VCaP (cell line): Measurements from ENCODE around the gene ICAM1.

Experiments
- H3K27ac ChIP-seq: fragments of 450-650 bp; 2 replicates; pipeline ENCODE4 v1.5.1; 2017
- CTCF ChIP-seq: fragments of 450-650 bp; conservative IDR thresholded peaks from 2 replicates; pipeline ENCODE4 v1.5.1; 2017; ENCODE audit warnings: mild to moderate bottlenecking, moderate library complexity

Gene ICAM1

GRCh38 chr19:10327793-10328192, 56.9 kb downstream of the ICAM1 start:
- TF ChIP-seq CTCF: no peak
- no peak overlapping the region for H3K27ac ChIP-seq

DNA sequence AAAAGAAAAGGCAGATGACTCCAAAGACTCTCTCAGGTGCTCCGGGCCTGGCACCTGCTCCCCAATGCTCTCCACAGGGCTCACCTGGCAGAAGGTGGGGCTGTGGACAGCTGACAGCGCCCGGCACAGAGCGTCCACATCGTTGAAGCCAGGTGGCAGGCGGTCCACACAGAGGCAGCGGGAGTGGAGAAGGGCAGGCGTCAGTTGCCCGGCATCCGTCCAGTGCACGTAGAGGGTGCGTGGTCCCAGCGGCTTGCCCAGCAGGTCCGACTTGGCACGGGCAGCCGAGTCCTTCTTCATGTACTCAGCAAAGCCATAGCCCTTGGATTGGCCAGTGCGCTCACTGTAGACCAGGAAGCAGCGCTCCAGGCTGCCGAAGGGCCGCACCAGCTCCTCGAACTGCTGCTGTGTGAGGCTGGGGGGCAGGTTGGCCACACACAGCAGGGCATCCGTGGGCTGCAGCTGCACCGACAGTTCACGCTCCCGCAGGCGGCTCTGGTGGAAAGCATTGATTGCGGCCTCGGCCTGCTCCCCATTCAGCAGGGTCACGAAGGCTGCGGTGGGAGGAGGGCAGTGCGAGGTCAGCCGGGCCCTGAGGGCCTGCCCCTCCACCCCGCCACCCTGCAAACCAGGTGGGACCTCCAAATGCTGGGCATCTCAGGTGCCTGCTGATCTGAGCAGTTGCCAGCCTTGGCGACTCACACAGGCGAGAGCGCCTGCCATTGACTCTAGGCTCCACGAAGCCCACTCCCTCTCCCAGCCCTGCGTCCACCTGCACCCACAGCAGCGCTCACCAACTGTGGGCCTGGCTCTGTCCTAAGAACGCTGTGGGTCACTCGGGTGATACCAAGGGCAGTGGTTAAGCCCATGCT, 57.9 kb downstream of the ICAM1 start:
- H3K27ac ChIP-seq: no peak overlapping the region
- no peak for TF ChIP-seq CTCF

DNA sequence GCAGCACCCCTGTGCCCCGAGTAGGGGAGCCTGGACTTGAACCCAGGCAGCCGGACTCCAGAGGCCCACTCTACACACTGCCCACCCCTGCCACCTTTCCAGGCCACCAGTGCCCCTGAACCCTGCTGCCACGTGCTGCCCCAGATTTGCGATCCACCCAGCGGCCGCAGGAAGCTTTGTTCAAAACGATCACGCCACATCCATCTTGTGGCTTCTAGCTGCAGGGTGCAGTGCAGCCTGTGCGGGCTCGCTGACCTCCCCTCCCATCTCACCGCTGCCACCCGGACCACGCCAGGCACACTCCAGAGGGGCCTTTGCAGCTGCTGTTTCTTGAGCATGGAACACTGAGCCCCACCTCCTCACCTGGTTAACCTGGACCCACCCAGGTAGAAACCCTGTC, 58.6 kb downstream of the ICAM1 start:
- TF ChIP-seq CTCF: no peak
- H3K27ac ChIP-seq: no peak overlapping the region

DNA sequence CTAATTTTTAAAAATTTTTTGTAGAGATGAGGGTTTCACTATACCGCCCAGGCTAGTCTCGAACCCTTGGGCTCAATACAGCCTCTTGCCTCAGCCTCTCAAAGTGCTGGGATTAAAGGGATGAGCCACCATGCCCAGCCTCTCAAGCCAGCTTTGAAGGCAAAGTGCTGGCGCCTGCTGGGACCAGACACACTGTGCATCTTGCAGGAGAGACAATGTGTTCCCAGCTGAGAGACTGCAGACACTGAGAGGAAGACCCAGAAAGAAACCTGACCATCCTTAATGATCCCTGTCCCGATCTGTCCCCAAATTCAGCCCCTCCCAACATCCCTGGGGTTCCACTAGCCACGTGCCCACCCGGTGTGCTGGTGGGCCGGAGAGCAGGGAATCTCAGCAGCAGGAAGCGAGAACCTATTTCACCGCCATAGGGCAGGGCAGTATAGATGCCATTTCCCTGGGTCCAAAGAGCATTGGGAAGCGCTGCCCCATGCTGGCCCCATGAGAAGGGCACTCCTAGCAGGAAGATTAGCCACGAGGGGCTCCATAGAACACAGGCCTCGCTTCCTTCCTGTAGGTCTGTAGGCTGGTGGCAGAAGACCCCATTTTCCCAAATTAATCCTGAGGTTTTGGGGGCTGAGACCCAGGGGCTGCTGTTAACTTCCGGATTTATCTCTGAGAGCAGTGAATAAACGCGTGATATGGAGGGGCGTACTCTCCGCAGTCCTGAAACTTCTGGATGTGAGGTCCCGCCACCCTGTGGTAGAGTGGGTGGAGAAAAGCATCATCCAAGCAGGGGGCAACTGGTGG, 61.4 kb downstream of the ICAM1 start:
- peak overlapping the region; percentile 77 for H3K27ac ChIP-seq
- no peak for TF ChIP-seq CTCF

DNA sequence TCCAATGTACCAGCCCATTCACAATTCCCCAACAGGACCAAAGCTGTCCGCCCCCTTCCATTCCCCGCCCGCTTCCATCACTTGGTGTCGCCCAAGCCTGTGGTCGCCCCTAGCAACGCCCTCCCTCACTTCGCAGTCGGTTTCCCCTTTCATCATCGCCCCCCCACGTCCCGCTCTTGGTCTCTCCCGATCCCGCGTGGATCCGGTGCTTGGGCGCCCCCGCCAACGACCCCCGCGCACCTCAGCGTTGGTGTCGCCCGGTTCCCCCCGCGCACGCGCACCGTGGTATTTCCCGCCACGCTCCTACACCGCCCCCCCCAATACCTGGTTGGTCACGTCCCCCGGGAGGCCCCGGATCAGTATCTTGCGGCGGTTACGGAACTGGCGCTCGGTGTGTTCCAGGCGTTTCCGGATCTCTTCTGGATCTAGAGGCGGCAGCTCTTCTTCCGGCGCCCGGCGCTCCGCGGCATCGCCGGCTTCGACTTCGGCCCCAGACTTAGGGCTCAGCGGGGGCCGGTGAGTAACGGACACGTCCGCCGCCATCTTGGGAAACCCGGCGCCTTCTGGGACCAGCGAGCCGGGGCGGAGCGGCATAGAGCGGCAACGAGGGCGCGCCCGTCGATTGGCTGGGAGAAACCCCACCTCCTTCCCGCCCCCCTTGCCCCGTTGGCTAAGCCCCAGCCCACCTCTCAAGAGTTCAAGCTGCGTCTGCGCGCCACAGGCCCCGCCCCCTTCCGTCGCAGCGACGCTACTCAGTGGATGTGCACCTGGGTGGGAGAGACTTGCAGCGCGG, 62.2 kb downstream of the ICAM1 start, which contains the start of gene RAVER1:
Gene RAVER1, minus strand, starts transcription at position 565 of the 793 bp plus-strand sequence. Its CDS starts 22 bp downstream, at position 543.
- TF ChIP-seq CTCF: no peak
- H3K27ac ChIP-seq: peak within 1 kb of the TSS; percentile 77

- peak overlapping the region; percentile 77 for H3K27ac ChIP-seq
- no peak for TF ChIP-seq CTCF
These were observed 63.1 kb downstream of the ICAM1 start for GRCh38 chr19:10333758-10334587.
